ENCODE results near the gene ATF7.

DNA sequence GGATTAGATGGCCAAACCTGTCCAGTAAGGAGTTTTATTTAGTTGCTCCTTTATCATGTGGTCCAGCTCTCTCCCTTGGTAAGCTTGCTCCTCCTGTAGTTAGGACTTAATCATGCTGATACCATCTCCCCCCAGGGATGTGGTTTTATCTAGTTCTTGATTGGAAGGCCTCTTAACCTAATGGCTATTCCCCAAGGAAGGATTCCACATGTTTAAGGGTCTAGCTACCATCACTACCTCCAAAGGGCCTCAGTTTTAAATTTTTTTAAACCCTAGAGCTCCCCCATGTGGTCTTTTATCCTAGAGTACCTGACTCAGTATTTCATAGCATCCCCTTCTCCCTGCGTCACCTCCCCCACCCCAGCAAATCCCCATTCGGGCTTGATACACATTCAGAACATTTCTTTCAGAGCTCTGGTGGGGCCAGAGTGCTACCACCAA is 149.4 kb downstream of the ATF7 start:
- TF ChIP-seq, protein P1, sequence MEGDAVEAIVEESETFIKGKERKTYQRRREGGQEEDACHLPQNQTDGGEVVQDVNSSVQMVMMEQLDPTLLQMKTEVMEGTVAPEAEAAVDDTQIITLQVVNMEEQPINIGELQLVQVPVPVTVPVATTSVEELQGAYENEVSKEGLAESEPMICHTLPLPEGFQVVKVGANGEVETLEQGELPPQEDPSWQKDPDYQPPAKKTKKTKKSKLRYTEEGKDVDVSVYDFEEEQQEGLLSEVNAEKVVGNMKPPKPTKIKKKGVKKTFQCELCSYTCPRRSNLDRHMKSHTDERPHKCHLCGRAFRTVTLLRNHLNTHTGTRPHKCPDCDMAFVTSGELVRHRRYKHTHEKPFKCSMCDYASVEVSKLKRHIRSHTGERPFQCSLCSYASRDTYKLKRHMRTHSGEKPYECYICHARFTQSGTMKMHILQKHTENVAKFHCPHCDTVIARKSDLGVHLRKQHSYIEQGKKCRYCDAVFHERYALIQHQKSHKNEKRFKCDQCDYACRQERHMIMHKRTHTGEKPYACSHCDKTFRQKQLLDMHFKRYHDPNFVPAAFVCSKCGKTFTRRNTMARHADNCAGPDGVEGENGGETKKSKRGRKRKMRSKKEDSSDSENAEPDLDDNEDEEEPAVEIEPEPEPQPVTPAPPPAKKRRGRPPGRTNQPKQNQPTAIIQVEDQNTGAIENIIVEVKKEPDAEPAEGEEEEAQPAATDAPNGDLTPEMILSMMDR (IDR thresholded peaks at IDR 0.05), result peak in 1 of 5 experiments; percentile 10
- no peak for TF ChIP-seq POLR2A (IDR thresholded peaks at IDR 0.05)
